TTC549 (cell line): ENCODE results near the gene FEV.

Experiments
- FAIRE-seq: peaks from 2 replicates; lab custom pipeline; 2012; peaks lifted over from hg19 to GRCh38; lab: Jason Lieb, UNC

FEV gene

DNA sequence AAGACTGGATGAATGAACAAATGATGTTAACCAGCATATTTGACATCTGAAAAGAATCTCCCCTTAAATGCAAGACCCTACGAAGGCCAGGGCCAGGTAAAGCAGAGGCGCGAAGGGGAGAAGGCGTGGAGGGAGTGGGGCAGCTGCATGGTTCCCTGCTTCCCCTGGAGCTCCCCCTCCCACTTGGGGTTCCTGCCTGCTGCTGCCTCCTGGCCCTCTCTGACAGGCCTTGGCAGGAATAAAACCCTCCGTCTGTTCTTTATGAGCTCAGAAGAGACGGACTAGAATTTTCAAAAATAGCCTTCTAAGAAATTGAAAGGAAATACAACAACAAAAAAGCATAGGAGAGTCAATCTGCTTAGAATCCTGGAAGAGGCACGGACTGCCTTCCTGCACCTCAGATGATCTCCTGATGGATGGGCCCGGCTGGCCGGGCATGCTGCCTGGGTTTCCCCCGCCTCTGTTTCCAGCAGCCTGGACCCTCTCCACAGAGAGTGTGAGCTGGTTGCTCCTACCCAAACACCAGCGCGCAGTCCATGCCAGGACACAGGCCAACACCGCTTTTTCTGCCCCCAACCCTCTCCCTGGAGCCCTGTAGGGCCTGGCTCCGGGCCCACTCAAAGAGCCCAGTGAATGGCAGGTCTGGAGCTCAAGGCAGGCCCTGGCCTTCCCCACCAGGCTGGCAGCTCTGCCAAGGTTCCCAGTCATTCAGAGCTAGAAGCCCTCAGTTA, 32.4 kb upstream of the FEV start:
- no peak for FAIRE-seq

DNA sequence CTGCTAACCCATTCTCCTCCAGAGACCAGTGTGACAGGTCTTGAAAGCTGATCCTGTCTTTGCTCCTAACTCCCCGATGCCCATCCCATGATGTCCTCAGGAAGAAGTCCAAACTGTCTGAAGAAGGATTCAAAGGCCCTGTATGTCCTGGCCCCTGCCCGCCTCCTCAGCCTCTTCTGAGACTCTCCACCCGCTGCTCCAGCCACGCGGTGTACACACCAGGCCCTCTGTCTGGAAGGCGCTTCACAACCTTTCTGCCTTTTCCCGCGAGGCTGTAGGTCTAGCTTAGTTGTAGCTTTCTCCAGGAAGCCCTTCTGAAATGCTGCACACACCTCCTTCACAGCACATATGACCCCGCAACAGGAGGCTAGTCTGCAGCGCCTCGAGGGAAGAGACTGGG, 31.7 kb upstream of the FEV start:
- FAIRE-seq = no peak

DNA sequence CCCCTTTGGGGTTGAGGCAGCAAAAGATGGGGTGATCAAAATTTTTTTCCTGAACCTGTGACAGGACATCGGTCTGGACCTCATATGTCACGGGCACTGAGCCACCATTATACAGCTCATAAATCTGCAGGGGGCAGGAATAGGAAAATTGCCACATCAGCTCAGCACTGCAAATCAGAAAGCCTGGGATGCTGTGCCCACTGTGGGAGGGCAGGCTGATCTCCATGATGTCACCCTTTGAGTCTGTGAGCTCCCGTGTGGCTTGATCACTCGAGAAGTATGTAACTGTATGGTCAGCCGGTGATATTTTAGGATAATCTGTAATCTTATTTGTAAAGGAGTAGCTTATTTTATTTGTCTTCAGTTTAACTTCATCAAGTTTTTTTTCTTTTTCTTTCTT, 25.9 kb upstream of the FEV start:
- FAIRE-seq = no peak

DNA sequence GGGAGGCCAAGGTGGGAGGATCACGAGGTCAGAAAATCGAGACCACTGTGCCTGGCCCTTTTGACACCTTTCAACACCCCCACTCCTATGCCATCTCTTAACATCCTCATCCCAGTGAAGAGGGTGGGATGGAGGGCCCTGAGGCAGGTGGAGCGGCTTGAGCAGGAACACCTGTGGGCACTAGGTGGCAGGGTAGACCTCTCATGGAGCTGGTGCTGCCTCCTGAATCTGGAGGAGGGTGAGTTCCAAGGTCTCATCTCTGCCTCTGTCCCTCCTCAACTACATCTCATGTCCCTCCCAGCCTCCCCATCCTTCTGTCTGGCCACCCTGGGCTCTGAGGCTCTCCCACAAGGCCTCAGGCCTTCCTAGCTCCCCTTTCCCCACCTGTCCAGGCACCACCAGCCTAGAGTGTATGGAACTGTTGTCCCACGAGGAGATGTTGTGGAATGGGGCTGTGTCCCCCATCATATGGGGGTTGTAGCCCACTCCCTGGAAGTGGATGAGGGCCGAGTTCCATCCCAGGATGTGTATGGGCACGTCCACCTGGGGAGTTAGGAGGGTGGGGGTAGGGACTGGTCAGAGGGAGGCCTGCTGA, 25.3 kb upstream of the FEV start:
- no peak for FAIRE-seq

DNA sequence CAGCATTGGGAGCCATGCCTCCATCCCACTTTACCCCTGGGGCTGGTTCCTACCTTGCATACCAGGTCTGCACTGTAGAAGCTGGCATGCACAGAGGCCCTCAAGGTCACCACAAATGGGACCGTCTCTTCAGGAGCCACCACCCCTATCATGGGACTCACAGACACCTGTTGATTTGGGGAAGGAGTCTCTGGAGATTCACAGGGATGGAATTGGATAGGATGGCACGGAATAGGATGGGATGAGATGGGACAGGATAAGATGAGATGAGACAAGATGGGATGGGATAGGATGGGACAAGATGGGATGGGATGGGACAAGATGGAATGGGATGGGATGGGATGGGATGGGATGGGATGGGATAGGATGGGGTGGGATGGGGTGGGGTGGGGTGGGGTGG, 24.3 kb upstream of the FEV start:
- no peak for FAIRE-seq

DNA sequence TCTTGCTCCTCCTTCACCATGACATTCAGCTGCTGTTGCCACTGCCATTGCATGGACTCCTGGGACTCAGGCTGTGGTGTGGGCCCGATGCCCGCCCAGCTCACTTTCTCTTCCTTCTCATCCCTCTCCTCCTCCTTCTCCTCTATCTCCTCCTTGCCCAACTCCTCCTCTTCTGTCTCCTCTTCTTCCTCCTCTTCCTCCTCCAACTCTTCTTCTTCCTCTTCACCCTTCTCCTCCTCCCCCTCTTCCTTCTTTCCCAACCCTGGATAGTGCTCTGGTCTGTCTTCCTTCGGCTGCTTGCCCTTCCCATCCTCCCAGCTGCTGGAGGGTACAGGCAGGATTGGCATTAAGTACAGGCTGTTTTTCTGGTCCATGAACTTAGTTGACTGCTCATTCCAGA, 19.0 kb upstream of the FEV start:
- no peak for FAIRE-seq

DNA sequence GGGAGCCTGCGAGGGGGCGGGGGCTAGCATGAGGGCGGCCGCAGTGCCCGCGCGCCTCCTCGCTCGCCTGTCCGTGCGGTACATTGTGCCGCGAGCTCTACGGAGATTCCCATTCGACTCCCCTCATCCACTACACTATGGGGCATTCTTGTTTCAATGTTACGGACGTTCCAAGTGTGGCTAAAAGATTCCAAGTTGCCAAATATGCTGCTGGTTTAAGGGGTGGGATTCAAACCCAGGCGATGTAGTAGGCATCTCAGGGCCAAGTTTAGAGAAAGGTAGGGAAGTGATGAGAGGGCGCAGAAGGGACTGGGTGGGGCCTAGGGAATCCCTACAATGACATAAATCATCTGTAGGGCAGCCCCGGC, 18.3 kb upstream of the FEV start:
- FAIRE-seq = no peak

DNA sequence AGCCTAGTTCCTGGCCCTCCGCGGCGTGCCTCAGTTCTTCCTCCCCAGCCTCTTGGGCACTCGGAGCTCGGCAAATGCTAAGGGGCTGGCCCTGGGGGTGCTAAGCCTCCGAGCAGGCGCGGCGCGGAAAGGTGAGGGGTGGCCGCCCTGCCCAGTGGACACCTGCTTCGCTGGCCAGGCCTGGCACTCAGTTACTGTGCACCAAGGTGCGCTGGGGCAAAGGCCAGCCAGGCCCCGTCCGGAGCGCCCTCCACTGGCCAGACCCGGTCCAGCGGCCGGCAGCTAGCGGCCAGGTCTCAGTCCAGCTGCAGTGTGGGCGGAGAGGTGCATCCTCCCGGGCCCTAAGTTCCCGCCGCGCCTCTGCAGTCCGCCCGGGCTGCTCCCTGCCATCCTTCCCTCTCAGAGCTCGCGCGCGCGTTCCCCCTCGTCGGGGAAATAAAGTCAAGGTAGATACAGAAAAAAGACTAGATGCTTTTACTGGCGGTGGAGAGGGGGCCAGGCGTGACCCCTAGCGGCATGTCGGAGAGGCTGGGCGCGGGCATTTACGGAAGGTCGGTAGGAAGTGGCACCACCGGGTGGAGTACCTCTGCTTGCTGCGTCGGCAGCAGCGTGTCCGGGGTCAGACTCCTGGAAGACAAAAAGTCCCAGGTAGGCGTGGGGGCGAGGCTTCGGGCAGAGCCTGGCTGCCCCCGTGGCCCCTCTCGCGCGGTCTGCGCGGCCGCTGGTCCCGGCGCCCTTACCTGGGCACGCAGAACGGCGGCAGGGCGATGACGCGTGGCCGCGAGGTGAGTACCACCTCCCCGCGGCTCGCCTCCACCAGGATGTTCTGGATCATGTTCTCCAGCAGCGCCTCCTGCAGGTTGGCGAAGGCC, 17.6 kb upstream of the FEV start:
- FAIRE-seq = no peak

DNA sequence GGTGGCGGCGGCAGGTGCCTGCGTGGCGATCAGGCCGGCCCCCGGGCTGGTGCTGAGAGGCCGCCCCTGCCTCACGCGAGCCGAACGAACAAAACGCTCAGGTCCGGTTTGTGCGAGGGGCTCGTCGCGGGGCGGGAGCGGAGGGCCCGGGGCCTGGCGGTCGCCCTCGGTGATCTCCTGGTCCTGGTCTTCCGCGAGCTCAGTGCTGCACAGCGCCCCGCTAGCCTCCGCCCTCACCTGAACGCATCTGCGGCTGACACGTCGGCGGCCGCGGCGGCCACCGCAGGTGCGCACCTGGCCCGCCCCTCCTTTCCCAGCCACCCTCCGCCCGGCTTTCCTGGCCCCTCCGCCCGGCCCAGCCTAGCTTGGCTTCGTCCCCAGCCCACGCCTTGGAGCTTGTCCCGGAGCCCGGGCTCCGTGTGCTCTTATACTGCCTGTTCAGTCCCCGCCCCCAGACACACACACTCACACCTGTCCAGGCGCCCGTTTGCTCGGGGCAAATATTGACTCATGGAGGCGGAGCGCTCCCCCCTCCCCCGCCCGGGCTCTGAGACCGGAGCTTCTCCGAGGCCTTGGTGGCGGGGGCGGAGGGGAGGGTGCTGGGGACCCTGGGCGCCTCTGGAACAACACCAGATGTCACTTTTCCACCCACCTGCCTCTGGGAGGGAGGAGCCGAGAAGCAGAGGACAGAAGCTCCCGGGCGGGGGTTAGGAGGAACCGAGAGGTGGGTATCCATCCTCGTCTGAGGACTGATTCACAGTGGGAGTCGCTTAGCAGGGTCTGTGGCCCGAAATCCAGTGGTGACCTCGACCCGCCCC, 16.8 kb upstream of the FEV start:
- FAIRE-seq = no peak

DNA sequence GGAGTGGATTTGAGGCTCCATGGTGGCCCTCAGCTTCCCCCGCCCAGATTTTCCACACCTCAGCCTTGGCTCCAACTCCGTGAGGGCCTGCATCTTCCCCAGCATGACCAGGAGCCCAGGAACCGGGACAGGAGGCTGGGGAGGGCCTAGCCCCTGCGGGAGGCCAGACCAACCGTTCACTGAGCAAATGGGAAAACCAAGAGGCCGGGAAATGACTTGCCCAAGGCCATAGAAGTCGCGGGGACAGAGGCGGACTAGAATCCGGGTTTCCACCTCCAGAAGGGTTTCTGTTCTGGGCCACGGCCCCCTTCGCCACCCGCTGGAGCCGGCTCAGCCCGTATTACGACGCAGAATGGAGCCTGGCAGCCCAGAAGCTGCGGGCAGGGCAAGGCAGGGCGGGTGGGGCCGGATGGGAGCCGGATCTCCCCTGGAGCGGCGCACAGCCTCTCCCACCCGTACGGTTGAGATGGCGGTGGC, 16.2 kb upstream of the FEV start:
- no peak for FAIRE-seq

DNA sequence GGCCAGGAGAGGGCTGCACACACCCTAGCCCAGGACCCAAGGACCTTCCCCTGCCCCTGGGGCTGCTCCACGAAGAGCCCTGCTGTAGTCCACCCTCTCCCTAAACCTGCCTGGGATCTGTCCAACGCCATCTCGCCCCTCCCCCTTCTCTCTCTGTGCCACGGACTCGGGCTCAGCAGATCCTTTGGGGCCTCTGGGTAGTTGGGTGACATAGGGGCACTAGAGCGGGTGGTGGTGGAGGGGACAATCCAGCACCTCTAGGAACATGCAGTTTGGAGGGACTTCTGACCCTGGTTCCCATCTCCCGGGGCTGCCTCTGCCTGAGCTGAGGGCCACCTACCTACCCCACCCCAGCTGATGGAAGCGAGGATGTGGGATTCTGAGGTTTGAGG, 15.6 kb upstream of the FEV start:
- no peak for FAIRE-seq

DNA sequence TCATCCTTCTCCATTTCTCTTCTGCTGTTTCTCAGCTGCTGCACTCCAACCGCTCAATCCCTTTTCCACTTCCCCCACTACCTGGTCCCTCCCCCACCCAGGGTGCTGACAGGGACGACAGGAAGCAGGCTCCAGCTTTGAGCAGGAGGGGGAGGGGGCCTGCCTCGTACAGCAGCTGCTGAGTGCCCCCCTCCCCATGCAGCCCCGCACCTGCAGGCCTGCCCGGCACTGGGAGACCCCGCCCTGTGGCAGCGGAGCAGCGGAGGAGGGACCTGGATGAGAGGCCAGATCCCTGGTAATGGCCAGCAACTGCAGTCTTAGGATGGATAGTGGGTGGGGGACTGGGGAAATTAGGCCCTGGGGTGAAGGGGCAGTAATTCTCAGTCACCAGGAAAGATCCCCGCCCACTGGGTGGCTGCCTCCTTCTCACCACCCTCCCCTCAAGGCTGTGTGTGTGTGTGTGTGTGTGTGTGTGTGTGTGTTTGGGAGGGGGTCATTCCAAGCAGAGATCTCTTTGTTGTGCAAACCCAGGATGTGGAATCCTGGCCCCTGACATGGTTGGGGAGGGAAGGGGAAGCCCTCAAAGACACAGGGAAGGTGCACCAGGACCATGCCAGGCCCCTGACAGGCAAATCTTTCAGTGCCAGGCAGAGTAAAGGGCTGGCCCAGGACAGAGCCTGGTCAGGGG, 15.0 kb upstream of the FEV start:
- no peak for FAIRE-seq

DNA sequence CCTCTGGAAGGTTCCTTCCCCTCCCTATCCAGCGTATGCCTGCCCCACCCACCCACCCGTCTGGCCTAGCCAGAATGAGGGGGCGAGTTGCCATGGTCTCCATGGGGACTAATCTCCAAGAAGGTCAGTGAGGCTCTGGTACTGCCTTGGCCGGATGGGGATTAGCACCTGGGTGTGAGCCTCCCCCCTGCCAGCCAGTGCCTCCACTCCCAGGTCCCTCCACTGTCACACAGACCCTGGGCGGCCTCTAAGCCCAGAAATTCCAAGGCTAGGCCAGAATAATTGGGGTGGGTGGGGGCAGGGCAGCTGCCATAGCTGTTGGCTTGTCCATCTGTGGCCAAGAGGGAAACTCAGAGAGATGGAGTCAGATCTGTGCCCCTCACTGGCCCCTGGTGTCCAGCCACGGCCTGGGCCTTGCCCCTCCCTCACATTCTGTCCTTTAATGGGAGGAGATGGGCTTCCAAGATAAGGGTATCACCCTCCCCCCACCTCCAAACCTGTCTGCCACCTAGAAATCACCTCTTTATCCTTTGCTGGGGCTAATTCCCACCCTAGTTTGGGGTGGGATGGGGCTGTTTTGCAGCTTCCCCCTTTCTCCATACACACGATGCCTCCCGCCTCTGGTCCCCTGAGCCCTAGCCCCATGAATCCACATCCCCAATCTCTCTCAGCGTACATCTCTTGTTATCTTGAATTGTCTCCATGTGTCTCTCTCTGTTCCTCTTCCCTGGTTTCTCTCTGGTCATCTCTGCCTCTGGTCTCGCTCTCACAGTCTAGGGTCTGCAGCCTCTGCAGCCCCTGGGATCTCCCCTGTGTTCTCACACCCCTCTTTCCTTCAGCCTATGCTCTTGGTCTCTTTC, 14.3 kb upstream of the FEV start:
- no peak for FAIRE-seq

DNA sequence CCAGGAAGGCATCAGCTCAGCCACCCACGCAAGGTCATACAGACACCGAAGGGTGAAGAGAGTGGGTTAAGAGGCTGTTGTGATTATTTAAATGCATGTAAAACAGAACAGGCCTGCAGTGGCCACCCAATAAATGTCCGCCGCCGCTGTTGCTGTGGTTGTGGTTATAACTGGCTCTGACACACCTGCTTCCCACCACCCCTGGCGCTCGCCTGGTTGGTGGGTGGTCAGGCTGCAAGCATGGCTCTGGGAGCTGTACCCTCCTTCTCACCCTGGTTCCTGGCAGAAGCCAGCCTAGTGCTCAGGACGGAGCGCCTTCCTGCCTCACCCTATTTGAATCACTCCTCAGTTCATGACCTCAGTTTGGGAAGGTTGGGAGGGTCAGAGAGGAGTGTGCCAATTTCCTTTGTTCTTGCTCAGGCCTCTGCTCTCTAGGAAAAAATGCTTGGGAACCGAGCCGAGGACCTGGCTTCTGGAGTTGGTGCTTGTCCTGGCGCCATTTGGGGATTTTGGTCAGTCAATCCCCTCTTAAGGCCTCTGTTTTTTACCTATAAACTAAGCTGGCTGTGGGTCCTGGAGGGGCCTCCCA, 13.5 kb upstream of the FEV start:
- no peak for FAIRE-seq

DNA sequence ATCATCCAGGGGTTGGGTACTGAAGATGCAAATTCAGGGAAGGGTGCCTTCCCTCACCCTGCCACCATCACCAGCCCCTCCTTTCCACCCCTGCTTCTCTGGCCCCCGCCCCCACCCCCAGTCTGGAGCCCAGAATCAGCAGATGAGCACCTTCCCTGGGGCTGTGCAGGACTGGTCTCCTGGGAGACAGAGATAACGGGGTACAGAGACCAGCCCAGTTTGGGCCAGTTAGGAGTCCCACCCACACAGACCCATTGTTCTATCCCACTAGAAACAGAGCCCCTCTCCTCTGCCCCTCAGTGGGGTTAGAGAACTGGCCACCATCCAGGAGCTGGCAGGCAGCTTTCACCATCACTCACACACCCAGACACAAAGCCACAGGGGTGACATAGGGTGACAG, 12.7 kb upstream of the FEV start:
- FAIRE-seq = no peak

DNA sequence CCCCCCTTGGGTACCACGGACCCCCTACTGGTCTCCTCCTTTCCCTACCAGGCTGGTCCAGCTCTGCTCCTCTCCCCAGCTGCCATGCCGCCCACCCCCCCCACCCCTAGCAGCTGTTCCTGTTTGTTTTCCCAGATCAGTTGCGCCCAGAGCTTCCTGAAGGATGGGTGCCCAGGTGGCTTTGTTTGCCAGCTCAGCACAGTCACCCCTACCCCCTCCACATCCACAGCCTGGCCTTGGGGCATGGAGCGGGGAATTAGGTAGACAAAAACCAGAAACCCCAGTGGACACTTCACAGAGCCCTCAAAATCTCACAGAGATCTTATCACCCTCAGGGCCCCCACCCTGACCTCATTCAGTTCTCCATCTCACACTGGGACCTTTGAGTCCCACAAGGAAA, 12.0 kb upstream of the FEV start:
- no peak for FAIRE-seq

DNA sequence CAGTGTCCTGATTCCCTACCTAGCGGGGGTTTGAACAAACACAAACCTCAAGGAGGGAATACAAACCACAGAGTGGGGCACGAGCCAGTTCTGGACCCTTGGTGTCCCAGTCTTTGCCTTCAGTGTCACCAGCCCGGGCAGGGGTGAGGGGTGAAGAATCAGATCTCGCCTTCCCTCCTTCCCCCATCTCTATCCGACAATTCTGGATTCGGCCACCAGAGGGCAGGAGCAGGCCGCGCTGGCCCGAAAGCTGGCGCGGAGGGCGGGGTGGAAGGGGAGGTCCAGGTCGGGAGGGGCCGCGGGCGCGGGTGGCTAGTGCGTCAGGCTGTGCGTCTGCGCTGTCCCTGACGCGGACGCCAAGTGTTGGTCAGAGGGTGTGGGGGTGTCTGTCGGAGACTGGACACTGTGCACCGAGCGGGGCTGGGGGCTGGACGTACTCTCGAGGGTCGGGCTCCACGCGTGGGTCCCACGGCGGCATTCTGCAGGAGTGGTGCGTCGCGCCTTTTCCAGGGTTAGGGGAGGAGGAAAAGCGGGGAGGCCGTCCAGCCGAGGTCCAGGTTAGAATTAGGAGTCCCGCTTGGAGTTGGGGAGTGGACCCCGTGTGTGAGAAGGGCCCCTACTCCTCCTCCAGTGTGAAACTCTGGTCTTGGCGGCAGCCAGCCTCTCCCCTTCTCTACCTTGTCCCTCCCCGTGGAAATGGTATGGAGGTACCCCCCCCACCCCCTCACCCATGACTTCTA, 11.2 kb upstream of the FEV start:
- FAIRE-seq = no peak

DNA sequence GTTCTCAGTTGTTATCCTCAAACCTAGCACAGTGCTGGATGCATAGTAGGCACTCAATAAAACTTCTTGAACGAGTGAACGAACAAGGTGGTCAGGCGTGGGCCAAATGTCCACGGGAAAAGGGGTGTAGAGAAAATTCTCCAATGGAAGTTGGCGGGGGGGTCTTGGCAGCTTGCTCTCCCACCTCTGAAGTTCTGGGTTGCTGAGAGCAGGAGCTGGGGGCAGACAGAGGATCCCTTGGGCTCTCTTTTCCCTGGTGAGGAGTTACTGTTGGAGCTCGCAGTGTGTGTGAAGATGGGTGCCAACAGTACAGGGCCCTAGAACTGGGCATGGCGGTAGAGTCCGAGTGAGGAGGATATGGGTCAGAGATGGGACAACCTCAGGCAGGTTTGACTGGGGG, 10.6 kb upstream of the FEV start:
- no peak for FAIRE-seq

DNA sequence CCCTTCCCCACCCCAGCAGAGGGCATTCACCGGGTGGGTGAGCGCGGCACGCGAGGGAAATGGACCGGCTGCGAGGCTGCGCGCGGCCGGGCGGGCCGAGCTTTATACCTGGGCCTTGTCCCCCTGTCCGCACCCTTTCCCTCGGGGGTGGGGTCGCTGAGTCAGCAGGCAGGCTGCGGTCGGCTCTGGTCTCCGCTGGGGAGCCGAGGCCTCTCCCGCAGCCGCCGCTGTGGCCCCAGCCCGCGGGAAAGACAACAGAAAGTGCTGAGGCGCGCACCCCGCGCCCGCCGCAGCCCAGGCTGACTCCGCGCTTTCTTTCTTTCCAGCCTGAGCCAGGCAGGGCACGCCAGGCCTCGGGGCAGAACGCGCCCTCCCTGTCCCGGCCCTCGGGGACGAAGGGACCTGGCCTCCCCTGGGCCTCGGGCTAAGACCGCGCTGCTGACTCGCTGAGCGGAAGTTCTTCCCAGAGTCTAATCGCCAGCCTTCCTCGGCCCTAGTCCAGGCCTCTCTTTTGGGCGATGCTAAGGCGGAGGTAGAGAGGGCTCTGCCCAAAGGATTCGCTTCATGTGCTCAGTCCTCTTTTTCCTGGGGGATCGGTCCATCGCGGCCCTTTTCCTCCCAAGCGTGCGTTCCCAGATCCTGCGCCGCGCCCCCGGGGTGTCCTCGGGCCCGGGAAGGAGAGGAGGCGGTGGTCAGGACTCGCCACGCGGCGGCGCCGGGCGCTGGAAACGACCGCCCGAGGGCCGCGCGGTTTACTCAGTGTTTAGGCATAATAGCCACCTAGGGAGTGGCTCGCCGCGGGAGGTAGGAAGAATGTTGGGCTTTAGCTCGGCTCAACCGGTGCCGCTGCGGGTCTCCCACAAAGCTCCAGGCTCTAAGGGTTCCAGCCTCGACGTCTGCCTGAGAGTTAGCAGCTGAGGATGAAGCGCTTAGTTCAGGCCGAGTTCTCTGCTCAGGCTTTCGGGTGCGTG, 8.6 kb upstream of the FEV start, which contains the start of gene CRYBA2:
Gene CRYBA2 (minus strand): TSS at position 78 of the 971 bp plus-strand sequence. CDS start 246 bp downstream, outside the sequence.
- FAIRE-seq = no peak
